GM18519 (cell line): ENCODE results near the gene ATP8A1.

Experiments
- ATAC-seq: cut with Tn5 transposase; IDR thresholded peaks from one replicate; pipeline ENCODE4 v1.9.1; 2021; ENCODE audit warnings: mild to moderate bottlenecking, moderate library complexity; ENCODE audit not compliant: unreplicated experiment, low FRiP score

The ATP8A1 gene

GRCh38 chr4:42628740-42629139 lies 28.2 kb downstream of the ATP8A1 start:
- no peak for ATAC-seq

GRCh38 chr4:42627885-42628646 lies 28.8 kb downstream of the ATP8A1 start:
- peak; percentile 83 for ATAC-seq

GRCh38 chr4:42626629-42627146 lies 30.2 kb downstream of the ATP8A1 start:
- ATAC-seq = no peak

GRCh38 chr4:42625329-42625728 lies 31.6 kb downstream of the ATP8A1 start:
- ATAC-seq = no peak

- ATAC-seq = no peak
Measured at GRCh38 chr4:42624551-42624950, 32.4 kb downstream of the ATP8A1 start.

- ATAC-seq = no peak
Measured at GRCh38 chr4:42618023-42618422, 38.9 kb downstream of the ATP8A1 start.

- no peak for ATAC-seq
Measured at GRCh38 chr4:42617030-42617429, 39.9 kb downstream of the ATP8A1 start.

- ATAC-seq = no peak
Measured at GRCh38 chr4:42616572-42616971, 40.3 kb downstream of the ATP8A1 start.

- ATAC-seq = no peak
Measured at GRCh38 chr4:42615131-42615763, 41.7 kb downstream of the ATP8A1 start.

GRCh38 chr4:42612898-42613297 lies 44.0 kb downstream of the ATP8A1 start:
- no peak for ATAC-seq

- no peak for ATAC-seq
Measured at GRCh38 chr4:42610941-42611340, 46.0 kb downstream of the ATP8A1 start.

- ATAC-seq = no peak
Measured at GRCh38 chr4:42609051-42609450, 47.9 kb downstream of the ATP8A1 start.

- ATAC-seq = no peak
Measured at GRCh38 chr4:42608551-42608950, 48.4 kb downstream of the ATP8A1 start.

- no peak for ATAC-seq
Measured at GRCh38 chr4:42607011-42607726, 49.7 kb downstream of the ATP8A1 start.

GRCh38 chr4:42605264-42605663 lies 51.6 kb downstream of the ATP8A1 start:
- no peak for ATAC-seq

- ATAC-seq = no peak
Measured at GRCh38 chr4:42603862-42604261, 53.0 kb downstream of the ATP8A1 start.

GRCh38 chr4:42600578-42600977 lies 56.3 kb downstream of the ATP8A1 start:
- peak; percentile 43 for ATAC-seq

GRCh38 chr4:42596918-42597317 lies 60.0 kb downstream of the ATP8A1 start:
- peak; percentile 55 for ATAC-seq

GRCh38 chr4:42594888-42595287 lies 62.0 kb downstream of the ATP8A1 start:
- no peak for ATAC-seq

- ATAC-seq = no peak
Measured at GRCh38 chr4:42588909-42589308, 68.0 kb downstream of the ATP8A1 start.

GRCh38 chr4:42586775-42587174 lies 70.1 kb downstream of the ATP8A1 start:
- ATAC-seq = no peak
